Forelimb muscle (tissue), 1 donor: Measurements from ENCODE around the gene RNPEP. TPM values are rescaled to one million over a fixed set of nuclear protein-coding genes. Genes with fewer than 3 reads are reported as not detected.
"Not testable (repeated sequence)": the region's sequence is repeated elsewhere in the genome, so short reads cannot be mapped to it uniquely, and the experiment has no call there.

Source experiments
- DNase-seq: peaks from one replicate; pipeline ENCODE4 v3.0.0-alpha.2; 2013; ENCODE audit warnings: low read depth
- polyA plus RNA-seq: library from polyadenylated mRNA; unstranded; fragments of 120-200 nt; gene quantifications from one replicate; pipeline ENCODE4 v1.2.1, GENCODE V29; 2013; ENCODE audit not compliant: insufficient read length

The RNPEP gene
- polyA plus RNA-seq, 1 donor = 18.6 TPM

GRCh38 chr1:201962382-201962781 is 20.1 kb upstream of the RNPEP start:
- not testable (repeated sequence) for DNase-seq

GRCh38 chr1:201964261-201964660 is 18.2 kb upstream of the RNPEP start:
- DNase-seq = no peak

- no peak for DNase-seq
These were observed 16.3 kb upstream of the RNPEP start for GRCh38 chr1:201966171-201966570.

- no peak for DNase-seq
These were observed 14.1 kb upstream of the RNPEP start for GRCh38 chr1:201968202-201968925.

- DNase-seq = no peak
These were observed 11.9 kb upstream of the RNPEP start for GRCh38 chr1:201970334-201971159.

GRCh38 chr1:201982082-201982622 is 296 bp upstream of the RNPEP start:
- DNase-seq = no peak

- DNase-seq = no peak
These were observed 945 bp downstream of the RNPEP start for GRCh38 chr1:201983380-201983805.

GRCh38 chr1:201984446-201984845 is 2.0 kb downstream of the RNPEP start:
- no peak for DNase-seq

- DNase-seq = no peak
These were observed 2.9 kb downstream of the RNPEP start for GRCh38 chr1:201985355-201985754.

- DNase-seq = no peak
These were observed 6.2 kb downstream of the RNPEP start for GRCh38 chr1:201988601-201989000.

- DNase-seq = no peak
These were observed 7.1 kb downstream of the RNPEP start for GRCh38 chr1:201989354-201990128.

GRCh38 chr1:201990427-201990826 is 8.0 kb downstream of the RNPEP start:
- no peak for DNase-seq

- DNase-seq = no peak
These were observed 17.3 kb downstream of the RNPEP start for GRCh38 chr1:201999625-202000238.

GRCh38 chr1:202002507-202002906 is 20.1 kb downstream of the RNPEP start:
- no peak for DNase-seq

GRCh38 chr1:202004711-202005110 is 22.3 kb downstream of the RNPEP start:
- no peak for DNase-seq

GRCh38 chr1:202005958-202006357 is 23.5 kb downstream of the RNPEP start:
- no peak for DNase-seq

- DNase-seq = no peak
These were observed 24.9 kb downstream of the RNPEP start for GRCh38 chr1:202007304-202007703.

GRCh38 chr1:202007805-202008489 is 25.5 kb downstream of the RNPEP start:
- DNase-seq = no peak

- peak; percentile 58 for DNase-seq
These were observed 27.1 kb downstream of the RNPEP start for GRCh38 chr1:202009326-202010179.
